Measurements from ENCODE around the gene TREH.

Gene TREH

GRCh38 chr11:118640332-118641154 lies 38.9 kb downstream of the TREH start:
- H3K9me3 ChIP-seq (ENCODE audit: control insufficient read depth, insufficient read depth, low read length), result no peaks in the 10 kb centered on the region
- no peak overlapping the region for H3K9ac ChIP-seq (ENCODE audit: low read depth, low read length)
- no peaks in the 10 kb centered on the region; the same call in 1 of the 2 replicates for H3K36me3 ChIP-seq (ENCODE audit: insufficient read depth, low read length)
- peaks cover 8% of the 10 kb centered on the region; the same call in 1 of the 2 replicates for H3K4me1 ChIP-seq (ENCODE audit: insufficient read depth, low read length)

- no peaks in the 10 kb centered on the region; the same call in 1 of the 2 replicates for H3K36me3 ChIP-seq (ENCODE audit: insufficient read depth, low read length)
- H3K4me1 ChIP-seq (ENCODE audit: insufficient read depth, low read length), result peaks cover 9% of the 10 kb centered on the region; the same call in 1 of the 2 replicates
- H3K9ac ChIP-seq (ENCODE audit: low read depth, low read length), result no peak overlapping the region
- H3K9me3 ChIP-seq (ENCODE audit: control insufficient read depth, insufficient read depth, low read length), result no peaks in the 10 kb centered on the region
Measured at GRCh38 chr11:118639899-118640298, 39.6 kb downstream of the TREH start.

- no peak overlapping the region for H3K9ac ChIP-seq (ENCODE audit: low read depth, low read length)
- no peaks in the 10 kb centered on the region; the same call in 1 of the 2 replicates for H3K36me3 ChIP-seq (ENCODE audit: insufficient read depth, low read length)
- peaks cover 17% of the 10 kb centered on the region for H3K4me1 ChIP-seq (ENCODE audit: insufficient read depth, low read length)
- no peaks in the 10 kb centered on the region for H3K9me3 ChIP-seq (ENCODE audit: control insufficient read depth, insufficient read depth, low read length)
Measured at GRCh38 chr11:118638726-118639125, 40.7 kb downstream of the TREH start.

DNA sequence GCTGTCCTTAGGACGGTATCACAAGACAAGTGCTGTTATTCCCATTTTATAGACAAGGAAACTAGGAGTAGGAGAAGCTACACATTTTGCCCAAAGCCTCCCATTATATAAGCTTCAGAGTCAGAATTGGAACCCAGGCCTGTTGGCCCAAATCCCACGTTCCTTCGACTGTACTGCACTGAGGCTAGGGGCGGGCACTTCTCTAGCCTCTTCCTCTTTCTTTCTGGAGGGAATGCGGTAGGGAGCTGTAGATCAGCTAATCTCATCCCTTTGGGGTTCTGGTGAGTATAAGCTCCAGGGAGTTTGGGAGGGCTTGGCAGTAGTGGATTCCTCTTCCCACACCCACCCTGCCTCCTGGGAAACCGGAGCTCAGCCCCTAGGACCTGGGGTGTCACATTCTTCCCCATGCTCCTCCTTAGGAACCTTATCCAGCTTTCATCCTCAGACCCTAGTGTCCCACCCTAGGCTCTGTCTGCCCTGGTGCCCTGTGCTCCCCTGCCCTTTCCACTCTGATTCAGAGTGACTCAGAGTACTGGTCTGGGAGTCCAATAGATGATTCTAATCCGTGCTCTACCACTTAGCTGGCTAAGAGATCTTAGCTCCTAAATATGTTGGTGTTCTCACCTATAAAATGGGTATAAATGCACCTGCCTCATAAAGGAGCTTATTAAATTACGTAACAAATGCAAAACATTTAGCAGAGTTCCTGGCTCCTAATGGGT lies 42.7 kb downstream of the TREH start:
- Histone ChIP-seq H3K4me1 (ENCODE audit: insufficient read depth, low read length) (peaks cover 23% of the 10 kb centered on the region), H3K36me3 (ENCODE audit: insufficient read depth, low read length) (no peaks in the 10 kb centered on the region; the same call in 1 of the 2 replicates), H3K9me3 (ENCODE audit: control insufficient read depth, insufficient read depth, low read length) (no peaks in the 10 kb centered on the region), H3K9ac (ENCODE audit: low read depth, low read length) (no peak overlapping the region)

DNA sequence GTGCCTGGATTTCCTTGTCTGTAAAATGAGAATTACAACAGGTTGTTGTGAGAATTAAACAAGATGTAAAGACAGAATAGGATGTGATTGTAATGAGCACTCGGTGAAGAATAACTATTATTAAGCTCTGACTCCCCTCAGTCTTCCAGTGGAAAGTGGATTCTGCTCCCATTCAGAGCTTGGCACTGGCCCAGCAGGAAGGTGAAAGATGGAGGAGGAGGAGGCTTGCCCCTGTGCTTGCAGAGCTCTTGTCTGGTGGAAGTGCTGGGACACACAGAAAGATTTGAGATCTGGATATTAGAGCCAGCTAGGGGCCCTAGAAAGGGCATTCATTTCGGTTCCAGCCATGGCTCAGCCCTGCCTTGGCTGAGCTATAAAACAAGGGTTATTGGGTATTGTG lies 43.8 kb downstream of the TREH start:
- H3K36me3 ChIP-seq (ENCODE audit: insufficient read depth, low read length), result no peaks in the 10 kb centered on the region; the same call in 1 of the 2 replicates
- H3K4me1 ChIP-seq (ENCODE audit: insufficient read depth, low read length), result peaks cover 23% of the 10 kb centered on the region
- peak overlapping the region; percentile 47 for H3K9ac ChIP-seq (ENCODE audit: low read depth, low read length)
- H3K9me3 ChIP-seq (ENCODE audit: control insufficient read depth, insufficient read depth, low read length), result no peaks in the 10 kb centered on the region

DNA sequence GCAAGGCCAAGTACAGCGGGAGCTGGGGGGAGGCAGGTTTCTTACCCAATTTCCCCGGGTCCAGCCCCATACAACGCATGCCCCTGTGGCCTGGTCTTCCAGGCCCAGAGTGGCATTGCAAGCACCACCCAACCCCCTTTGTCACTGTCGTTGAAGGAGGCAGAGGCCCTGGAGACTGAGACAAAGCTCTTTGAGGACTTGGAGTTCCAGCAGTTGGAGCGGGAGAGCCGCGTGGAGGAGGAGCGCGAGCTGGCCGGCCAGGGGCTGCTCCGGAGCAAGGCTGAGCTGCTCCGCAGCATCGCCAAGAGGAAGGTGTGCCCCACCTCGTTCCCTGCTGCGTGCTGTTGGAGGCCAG lies 44.2 kb downstream of the TREH start:
- Histone ChIP-seq H3K9ac (ENCODE audit: low read depth, low read length) (peak overlapping the region; percentile 47), H3K4me1 (ENCODE audit: insufficient read depth, low read length) (peaks cover 23% of the 10 kb centered on the region), H3K36me3 (ENCODE audit: insufficient read depth, low read length) (no peaks in the 10 kb centered on the region; the same call in 1 of the 2 replicates), H3K9me3 (ENCODE audit: control insufficient read depth, insufficient read depth, low read length) (no peaks in the 10 kb centered on the region)

GRCh38 chr11:118634431-118635236 lies 44.8 kb downstream of the TREH start:
- H3K9me3 ChIP-seq (ENCODE audit: control insufficient read depth, insufficient read depth, low read length), result no peaks in the 10 kb centered on the region
- H3K9ac ChIP-seq (ENCODE audit: low read depth, low read length), result peak overlapping the region; percentile 47
- H3K4me1 ChIP-seq (ENCODE audit: insufficient read depth, low read length), result peaks cover 23% of the 10 kb centered on the region
- no peaks in the 10 kb centered on the region; the same call in 1 of the 2 replicates for H3K36me3 ChIP-seq (ENCODE audit: insufficient read depth, low read length)

GRCh38 chr11:118633979-118634378 lies 45.5 kb downstream of the TREH start:
- Histone ChIP-seq H3K9me3 (ENCODE audit: control insufficient read depth, insufficient read depth, low read length) (no peaks in the 10 kb centered on the region), H3K9ac (ENCODE audit: low read depth, low read length) (peak overlapping the region; percentile 47), H3K4me1 (ENCODE audit: insufficient read depth, low read length) (peaks cover 23% of the 10 kb centered on the region), H3K36me3 (ENCODE audit: insufficient read depth, low read length) (no peaks in the 10 kb centered on the region; the same call in 1 of the 2 replicates)

DNA sequence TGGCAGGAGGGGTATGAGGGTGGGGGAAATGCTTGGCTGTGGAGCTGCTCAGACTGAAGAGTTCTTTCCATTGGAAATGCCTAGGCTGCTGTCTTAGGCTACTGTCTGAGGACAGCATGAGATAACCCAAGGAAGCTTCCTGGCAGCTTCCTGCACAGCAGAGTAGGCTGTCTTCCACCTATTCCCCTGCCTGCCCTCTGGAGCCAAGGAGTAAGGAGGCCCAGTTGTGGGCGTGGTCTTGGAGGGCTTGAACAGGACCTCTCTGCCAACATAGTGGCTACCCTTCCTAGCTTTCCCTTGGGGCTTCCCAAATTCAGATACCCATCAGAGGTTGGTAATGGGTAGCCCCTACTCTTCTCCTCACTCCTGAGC lies 46.1 kb downstream of the TREH start:
- Histone ChIP-seq H3K4me1 (ENCODE audit: insufficient read depth, low read length) (peaks cover 23% of the 10 kb centered on the region), H3K9ac (ENCODE audit: low read depth, low read length) (no peak overlapping the region), H3K9me3 (ENCODE audit: control insufficient read depth, insufficient read depth, low read length) (no peaks in the 10 kb centered on the region), H3K36me3 (ENCODE audit: insufficient read depth, low read length) (no peaks in the 10 kb centered on the region; the same call in 1 of the 2 replicates)

DNA sequence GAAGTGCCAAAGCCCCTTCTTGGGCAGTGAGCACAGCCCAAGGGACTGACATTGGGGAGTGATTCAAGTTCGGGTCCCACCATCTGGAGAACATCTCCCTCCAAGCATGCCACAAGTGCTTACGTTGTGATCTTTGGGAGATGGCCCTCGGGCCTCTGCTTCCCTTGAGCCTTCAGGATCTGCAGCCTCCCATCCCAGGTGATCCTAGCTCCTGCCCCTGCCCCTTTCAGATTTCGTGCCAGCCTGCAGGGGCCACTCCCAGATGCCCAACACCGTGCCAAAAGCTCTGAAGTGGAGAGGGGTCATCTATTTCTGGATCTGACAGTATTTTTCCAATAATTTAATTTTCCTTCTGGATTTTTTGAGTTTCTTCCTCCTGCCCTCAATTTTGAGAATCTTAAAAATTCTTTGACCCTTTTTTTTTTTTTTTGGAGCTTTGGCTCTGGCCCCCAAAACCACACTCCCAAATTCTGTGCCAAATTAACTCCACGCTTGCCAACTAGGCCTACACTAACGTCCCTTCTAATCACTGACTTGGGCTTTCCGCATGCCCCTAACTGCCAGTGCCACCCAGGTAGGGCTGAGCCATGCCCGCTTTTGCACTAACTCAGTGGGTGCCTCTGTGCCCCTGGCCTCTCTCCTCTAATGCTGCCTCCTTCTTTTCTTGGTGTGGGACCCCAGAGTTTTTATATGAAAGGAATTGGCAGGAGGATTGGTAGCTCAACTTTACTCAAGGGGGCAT lies 46.7 kb downstream of the TREH start:
- no peaks in the 10 kb centered on the region; the same call in 1 of the 2 replicates for H3K36me3 ChIP-seq (ENCODE audit: insufficient read depth, low read length)

DNA sequence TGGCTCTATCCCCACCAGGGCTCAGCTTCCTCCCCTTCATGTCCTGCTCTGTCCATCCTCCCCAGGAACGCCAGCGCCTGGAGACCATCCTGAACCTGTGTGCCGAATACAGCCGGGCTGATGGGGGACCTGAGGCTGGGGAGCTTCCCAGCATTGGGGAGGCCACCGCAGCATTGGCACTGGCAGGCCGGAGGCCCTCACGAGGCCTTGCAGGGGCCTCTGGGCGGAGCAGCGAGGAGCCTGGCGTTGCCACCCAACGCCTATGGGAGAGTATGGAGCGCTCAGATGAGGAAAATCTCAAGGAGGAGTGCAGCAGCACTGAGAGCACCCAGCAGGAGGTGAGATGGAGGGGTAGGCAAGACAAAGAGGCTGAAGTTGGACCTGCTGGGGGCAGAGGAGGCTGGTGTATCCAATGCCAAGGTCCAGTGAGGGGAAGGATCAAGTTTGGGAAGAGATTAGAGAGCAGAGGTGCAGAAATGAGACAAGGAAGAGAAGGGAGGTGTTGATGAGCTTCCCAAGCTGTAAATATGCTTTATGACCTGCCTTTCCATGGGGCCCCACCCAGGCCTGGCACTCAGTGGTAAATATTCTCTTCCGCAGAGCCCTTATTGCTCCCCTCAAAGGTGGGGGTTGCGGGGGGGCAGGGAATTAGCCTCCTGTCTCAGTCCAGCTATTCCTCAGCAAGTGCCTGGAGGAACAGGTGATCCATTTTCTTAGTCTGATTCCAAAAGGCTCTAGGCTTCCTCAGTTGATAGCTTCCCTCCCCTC lies 48.1 kb downstream of the TREH start:
- Histone ChIP-seq H3K9ac (ENCODE audit: low read depth, low read length) (no peak overlapping the region), H3K9me3 (ENCODE audit: control insufficient read depth, insufficient read depth, low read length) (no peaks in the 10 kb centered on the region), H3K4me1 (ENCODE audit: insufficient read depth, low read length) (peaks cover 23% of the 10 kb centered on the region), H3K36me3 (ENCODE audit: insufficient read depth, low read length) (no peaks in the 10 kb centered on the region; the same call in 1 of the 2 replicates)

More for the DNA sequence above, 46.7 kb downstream of the TREH start:
- no peaks in the 10 kb centered on the region for H3K9me3 ChIP-seq (ENCODE audit: control insufficient read depth, insufficient read depth, low read length)
- H3K9ac ChIP-seq (ENCODE audit: low read depth, low read length), result no peak overlapping the region
- H3K4me1 ChIP-seq (ENCODE audit: insufficient read depth, low read length), result peaks cover 23% of the 10 kb centered on the region

GRCh38 chr11:118629761-118630661 lies 49.4 kb downstream of the TREH start:
- Histone ChIP-seq H3K4me1 (ENCODE audit: insufficient read depth, low read length) (peaks cover 14% of the 10 kb centered on the region), H3K9me3 (ENCODE audit: control insufficient read depth, insufficient read depth, low read length) (no peaks in the 10 kb centered on the region), H3K36me3 (ENCODE audit: insufficient read depth, low read length) (no peaks in the 10 kb centered on the region; the same call in 1 of the 2 replicates), H3K9ac (ENCODE audit: low read depth, low read length) (no peak overlapping the region)

All from ES-I3 (cell line).